ENCODE measurements around the gene ARHGDIG. TPM values are rescaled to one million over a fixed set of nuclear protein-coding genes. Genes with fewer than 3 reads are reported as not detected.

ARHGDIG gene
- total RNA-seq, 2 donors from 2014 or later: 1.8 to 20.0 TPM

GRCh38 chr16:283033-283805 is 2.8 kb downstream of the ARHGDIG start, which contains the start of gene PDIA2:
PDIA2 (plus strand) TSS chr16:283164; CDS start chr16:283170, 6 bp downstream.
- Histone ChIP-seq H3K27me3 (peaks cover 32% of the 10 kb centered on the region), H3K4me1 (no peaks in the 10 kb centered on the region), H3K9ac (ENCODE audit: low read depth in 2 of 2, low read length in 2 of 2) (no peak within 1 kb of the TSS), H3K36me3 (no peaks in the 10 kb centered on the region), H3K9me3 (no peaks in the 10 kb centered on the region), H3K4me3 (no peak within 1 kb of the TSS), H3K27ac (no peak within 1 kb of the TSS)
- DNase-seq: no peak
- intact Hi-C loops (cut with DNase I): no loop called here
- TF ChIP-seq CTCF (IDR thresholded peaks at IDR 0.05): no peak

- Histone ChIP-seq H3K27me3 (peaks cover 28% of the 10 kb centered on the region), H3K9me3 (no peaks in the 10 kb centered on the region), H3K9ac (ENCODE audit: low read depth in 2 of 2, low read length in 2 of 2) (no peak overlapping the region), H3K36me3 (no peaks in the 10 kb centered on the region), H3K4me1 (no peaks in the 10 kb centered on the region), H3K4me3 (no peak overlapping the region), H3K27ac (no peak overlapping the region)
- DNase-seq: no peak
- intact Hi-C loops (cut with DNase I): no loop called here
- no peak for TF ChIP-seq CTCF (IDR thresholded peaks at IDR 0.05)
These were observed 4.1 kb downstream of the ARHGDIG start for GRCh38 chr16:284204-285120.

- TF ChIP-seq CTCF (IDR thresholded peaks at IDR 0.05): no peak
- H3K27ac ChIP-seq: no peak overlapping the region
- no peaks in the 10 kb centered on the region for H3K9me3 ChIP-seq
- intact Hi-C loops (cut with DNase I): no loop called here
- H3K27me3 ChIP-seq: peaks cover 20% of the 10 kb centered on the region
- H3K4me3 ChIP-seq: no peak overlapping the region
- DNase-seq: no peak
- no peaks in the 10 kb centered on the region for H3K36me3 ChIP-seq
- H3K4me1 ChIP-seq: no peaks in the 10 kb centered on the region
- H3K9ac ChIP-seq (ENCODE audit: low read depth in 2 of 2, low read length in 2 of 2): no peak overlapping the region
These were observed 5.0 kb downstream of the ARHGDIG start for GRCh38 chr16:285146-286055.

- TF ChIP-seq CTCF (IDR thresholded peaks at IDR 0.05): no peak
These were observed 6.3 kb downstream of the ARHGDIG start for GRCh38 chr16:286491-287297.

More at GRCh38 chr16:286491-287297, 6.3 kb downstream of the ARHGDIG start:
- Histone ChIP-seq H3K9ac (ENCODE audit: low read depth in 2 of 2, low read length in 2 of 2) (no peak overlapping the region), H3K9me3 (no peaks in the 10 kb centered on the region), H3K36me3 (no peaks in the 10 kb centered on the region), H3K4me3 (no peak overlapping the region), H3K27ac (no peak overlapping the region), H3K4me1 (no peaks in the 10 kb centered on the region), H3K27me3 (peaks cover 9% of the 10 kb centered on the region)
- no peak for DNase-seq
- intact Hi-C loops (cut with DNase I): no loop called here

Data from colonic mucosa (tissue), 4 donors.